Measurements from ENCODE around the gene FBXL7.

DNA sequence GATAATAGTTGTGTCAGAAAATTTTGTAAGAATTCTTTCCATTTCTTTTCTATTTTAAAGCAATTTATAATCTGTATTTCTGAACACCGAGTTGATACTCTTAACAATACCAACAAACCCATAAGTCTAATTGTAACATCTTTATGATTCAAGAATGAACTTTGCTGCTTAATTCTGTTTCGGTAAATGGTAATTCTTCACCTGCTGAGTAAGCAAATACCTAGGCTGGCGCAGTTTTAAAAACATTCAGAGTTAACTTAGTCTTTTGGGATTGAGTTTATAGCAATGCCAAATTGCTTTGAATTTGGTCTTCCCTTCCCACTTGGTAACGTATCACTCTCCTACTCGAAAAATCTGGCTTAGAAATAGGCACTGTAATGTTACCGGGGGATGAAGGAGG, 456.6 kb downstream of the FBXL7 start:
- TF ChIP-seq, protein P1, sequence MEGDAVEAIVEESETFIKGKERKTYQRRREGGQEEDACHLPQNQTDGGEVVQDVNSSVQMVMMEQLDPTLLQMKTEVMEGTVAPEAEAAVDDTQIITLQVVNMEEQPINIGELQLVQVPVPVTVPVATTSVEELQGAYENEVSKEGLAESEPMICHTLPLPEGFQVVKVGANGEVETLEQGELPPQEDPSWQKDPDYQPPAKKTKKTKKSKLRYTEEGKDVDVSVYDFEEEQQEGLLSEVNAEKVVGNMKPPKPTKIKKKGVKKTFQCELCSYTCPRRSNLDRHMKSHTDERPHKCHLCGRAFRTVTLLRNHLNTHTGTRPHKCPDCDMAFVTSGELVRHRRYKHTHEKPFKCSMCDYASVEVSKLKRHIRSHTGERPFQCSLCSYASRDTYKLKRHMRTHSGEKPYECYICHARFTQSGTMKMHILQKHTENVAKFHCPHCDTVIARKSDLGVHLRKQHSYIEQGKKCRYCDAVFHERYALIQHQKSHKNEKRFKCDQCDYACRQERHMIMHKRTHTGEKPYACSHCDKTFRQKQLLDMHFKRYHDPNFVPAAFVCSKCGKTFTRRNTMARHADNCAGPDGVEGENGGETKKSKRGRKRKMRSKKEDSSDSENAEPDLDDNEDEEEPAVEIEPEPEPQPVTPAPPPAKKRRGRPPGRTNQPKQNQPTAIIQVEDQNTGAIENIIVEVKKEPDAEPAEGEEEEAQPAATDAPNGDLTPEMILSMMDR (optimal IDR thresholded peaks at IDR 0.05 in 1 of 3, IDR thresholded peaks at IDR 0.05 in 1 of 3, conservative IDR thresholded peaks at IDR 0.05 in 1 of 3; ENCODE audit: extremely low read depth in 1 of 3, insufficient read depth in 2 of 3, low read length in 3 of 3) = no peak
- TF ChIP-seq EZH2 (IDR thresholded peaks at IDR 0.05; ENCODE audit: low read length) = no peak
